EL (cell line): ENCODE data around the gene TCFL5.

Experiments
- DNase-seq: peaks from one replicate; pipeline ENCODE4 v3.0.0-alpha.2; 2016

The TCFL5 gene

GRCh38 chr20:62832212-62832922 lies 29.3 kb downstream of the TCFL5 start:
- DNase-seq = no peak

GRCh38 chr20:62831854-62832211 lies 29.8 kb downstream of the TCFL5 start:
- DNase-seq = no peak

GRCh38 chr20:62831361-62831788 lies 30.2 kb downstream of the TCFL5 start:
- DNase-seq = no peak

- DNase-seq = no peak
Observed at GRCh38 chr20:62830821-62831220, 30.8 kb downstream of the TCFL5 start.

GRCh38 chr20:62830251-62830650 lies 31.4 kb downstream of the TCFL5 start:
- DNase-seq = no peak

GRCh38 chr20:62829231-62830230 lies 32.1 kb downstream of the TCFL5 start:
- no peak for DNase-seq

- DNase-seq = no peak
Observed at GRCh38 chr20:62828511-62829230, 33.0 kb downstream of the TCFL5 start.

GRCh38 chr20:62828051-62828450 lies 33.6 kb downstream of the TCFL5 start:
- no peak for DNase-seq

- DNase-seq = no peak
Observed at GRCh38 chr20:62827311-62828038, 34.1 kb downstream of the TCFL5 start.

GRCh38 chr20:62826646-62827310 lies 34.8 kb downstream of the TCFL5 start:
- no peak for DNase-seq

GRCh38 chr20:62825986-62826645 lies 35.5 kb downstream of the TCFL5 start:
- DNase-seq = no peak

- no peak for DNase-seq
Observed at GRCh38 chr20:62825333-62825985, 36.2 kb downstream of the TCFL5 start.

- peak; percentile 34 for DNase-seq
Observed at GRCh38 chr20:62824476-62825332, 36.9 kb downstream of the TCFL5 start.

GRCh38 chr20:62823688-62824475 lies 37.7 kb downstream of the TCFL5 start:
- DNase-seq = no peak

GRCh38 chr20:62822788-62823651 lies 38.6 kb downstream of the TCFL5 start:
- DNase-seq = peak; percentile 25

GRCh38 chr20:62822239-62822787 lies 39.3 kb downstream of the TCFL5 start:
- DNase-seq = no peak

GRCh38 chr20:62821726-62822210 lies 39.9 kb downstream of the TCFL5 start:
- no peak for DNase-seq
